PC-3 (cell line): ENCODE results near the gene TAF3. TPM values are rescaled to one million over a fixed set of nuclear protein-coding genes. Genes with fewer than 3 reads are reported as not detected.

Experiments used
- ATAC-seq: fragments of 200-7000 bp; cut with Tn5 transposase; 2 replicates; pipeline ENCODE4 v1.9.1; 2020; ENCODE audit warnings: mild to moderate bottlenecking, moderate library complexity
- BruUV-seq: library from RNA; stranded (reverse); fragments of 400-500 nt; replicated peaks from 2 replicates; lab custom pipeline; 2021; lab: Mats Ljungman, UMichigan
- CTCF ChIA-PET: fragments of 300-600 bp; sonication (Branson Sonifier 250); formaldehyde crosslinking; loops from one replicate; lab custom pipeline; 2022; ENCODE audit warnings: antibody characterized with exemption; lab: Charles Lee
- POLR2A ChIA-PET: fragments of 300-600 bp; sonication (Branson Sonifier 250); formaldehyde crosslinking; loops from one replicate; lab custom pipeline; 2022; ENCODE audit warnings: antibody characterized with exemption; ENCODE audit not compliant: unreplicated experiment; lab: Charles Lee
- DNase-seq: peaks from one replicate; pipeline ENCODE4 v3.0.0-alpha.2; 2015
- H2AFZ ChIP-seq: fragments of 300-600 bp; sonication (generic); 2 replicates; pipeline ENCODE4 v1.6.0; 2016; ENCODE audit warnings: antibody characterized with exemption, low read length
- H3F3A ChIP-seq: fragments of 300-600 bp; sonication (generic); one replicate; pipeline ENCODE4 v1.6.0; 2017; ENCODE audit warnings: antibody characterized with exemption, low read length, control low read depth, mild to moderate bottlenecking; ENCODE audit not compliant: unreplicated experiment
- H3K27ac ChIP-seq: fragments of 300-600 bp; sonication (generic); 2 replicates; pipeline ENCODE4 v1.5.1; 2016; ENCODE audit warnings: mild to moderate bottlenecking, low read length
- H3K27me3 ChIP-seq: fragments of 300-600 bp; sonication (generic); 2 replicates; pipeline ENCODE4 v1.6.1; 2016; ENCODE audit warnings: low read length, mixed read lengths
- H3K36me3 ChIP-seq: fragments of 300-600 bp; sonication (generic); 2 replicates; pipeline ENCODE4 v1.6.1; 2016; ENCODE audit warnings: low read depth, mixed run types, low read length, mixed read lengths
- H3K4me1 ChIP-seq: fragments of 300-600 bp; sonication (generic); 2 replicates; pipeline ENCODE4 v1.5.1; 2016; ENCODE audit warnings: low read length; ENCODE audit not compliant: insufficient read depth
- H3K4me2 ChIP-seq: fragments of 300-600 bp; sonication (generic); 2 replicates; pipeline ENCODE4 v1.6.0; 2016; ENCODE audit warnings: low read length
- H3K4me3 ChIP-seq: fragments of 300-600 bp; sonication (generic); 2 replicates; pipeline ENCODE4 v1.5.1; 2016; ENCODE audit warnings: mild to moderate bottlenecking, low read length, mixed read lengths
- H3K79me2 ChIP-seq: fragments of 300-600 bp; sonication (generic); 2 replicates; pipeline ENCODE4 v1.6.1; 2017; ENCODE audit warnings: low read length, mixed read lengths
- H3K9ac ChIP-seq: fragments of 300-600 bp; sonication (generic); 2 replicates; pipeline ENCODE4 v1.6.0; 2016; ENCODE audit warnings: mild to moderate bottlenecking, low read length
- H3K9me2 ChIP-seq: fragments of 300-600 bp; sonication (generic); replicated peaks from 2 replicates; pipeline ENCODE4 v1.6.1; 2016; ENCODE audit warnings: mixed run types, low read length, mixed read lengths
- H3K9me3 ChIP-seq: fragments of 300-600 bp; sonication (generic); 2 replicates; pipeline ENCODE4 v1.6.1; 2016; ENCODE audit warnings: low read length, mixed read lengths
- H4K20me1 ChIP-seq: fragments of 300-600 bp; sonication (generic); 2 replicates; pipeline ENCODE4 v1.6.1; 2016; ENCODE audit warnings: low read length, mixed read lengths
- CTCF ChIP-seq: fragments of 300-600 bp; sonication (generic); conservative IDR thresholded peaks from 2 replicates; pipeline ENCODE4 v1.5.1; 2017; ENCODE audit warnings: antibody characterized with exemption, low read depth, mild to moderate bottlenecking, low read length
- EZH2 ChIP-seq: fragments of 300-600 bp; sonication (generic); IDR thresholded peaks from one replicate; pipeline ENCODE4 v1.6.1; 2017; ENCODE audit warnings: antibody characterized with exemption, mild to moderate bottlenecking, low read length; ENCODE audit not compliant: unreplicated experiment
- EZH2phosphoT487 ChIP-seq: fragments of 300-600 bp; sonication (generic); IDR thresholded peaks from 2 replicates; pipeline ENCODE4 v1.6.1; 2018; ENCODE audit warnings: mild to moderate bottlenecking, antibody characterized with exemption, low read length, borderline replicate concordance
- intact Hi-C: fragments of 100-400 bp; cut with micrococcal nuclease; formaldehyde crosslinking; loops from 2 replicates; pipeline ENCODE4 v1.9.0; 2023
- total RNA-seq: library from RNA; depleted of rRNA; stranded (reverse); fragments of >200 nt; gene quantifications from 2 replicates; pipeline ENCODE4 v1.2.3, GENCODE V29; 2014

TAF3 gene
- total RNA-seq, 1 experiment from 2014 or later, result 2.0 TPM

- Histone ChIP-seq H3K9ac (no peak overlapping the region), H3K36me3 (no peaks in the 10 kb centered on the region), H3K9me3 (no peaks in the 10 kb centered on the region), H3K4me1 (no peaks in the 10 kb centered on the region), H3K4me3 (no peak overlapping the region), H3K4me2 (no peak overlapping the region), H3F3A (no peaks in the 10 kb centered on the region), H2AFZ (no peak overlapping the region), H3K9me2 (no peaks in the 10 kb centered on the region), H4K20me1 (no peaks in the 10 kb centered on the region), H3K27ac (no peak overlapping the region), H3K27me3 (no peaks in the 10 kb centered on the region), H3K79me2 (no peaks in the 10 kb centered on the region)
- POLR2A ChIA-PET, result no interaction called here
- BruUV-seq, result no TSS peak
- no peak for DNase-seq
- ATAC-seq, result no peak
- intact Hi-C loops, result no loop called here
- no peak for TF ChIP-seq EZH2
- TF ChIP-seq CTCF, result no peak
- no peak for TF ChIP-seq EZH2phosphoT487
- CTCF ChIA-PET, result no interaction called here
Observed at GRCh38 chr10:7853226-7853842, 35.0 kb downstream of the TAF3 start.

- H3K4me2 ChIP-seq, result no peak overlapping the region
- no peak for DNase-seq
- TF ChIP-seq EZH2, result no peak
- TF ChIP-seq CTCF, result no peak
- TF ChIP-seq EZH2phosphoT487, result no peak
- H3K9ac ChIP-seq, result no peak overlapping the region
- no peaks in the 10 kb centered on the region for H3K79me2 ChIP-seq
- POLR2A ChIA-PET, result no interaction called here
- H3K27ac ChIP-seq, result no peak overlapping the region
- no peak overlapping the region for H3K4me3 ChIP-seq
- no peaks in the 10 kb centered on the region for H4K20me1 ChIP-seq
- BruUV-seq, result no TSS peak
- intact Hi-C loops, result no loop called here
- no peaks in the 10 kb centered on the region for H3K9me3 ChIP-seq
- no peaks in the 10 kb centered on the region for H3F3A ChIP-seq
- no peaks in the 10 kb centered on the region for H3K4me1 ChIP-seq
- H3K27me3 ChIP-seq, result no peaks in the 10 kb centered on the region
- no peak overlapping the region for H2AFZ ChIP-seq
- no peak for ATAC-seq
- no peaks in the 10 kb centered on the region for H3K36me3 ChIP-seq
- CTCF ChIA-PET, result no interaction called here
- H3K9me2 ChIP-seq, result no peaks in the 10 kb centered on the region
Observed at GRCh38 chr10:7853890-7854289, 35.6 kb downstream of the TAF3 start.

- Histone ChIP-seq H3K9ac (no peak overlapping the region), H3K27me3 (no peaks in the 10 kb centered on the region), H2AFZ (no peak overlapping the region), H3K4me1 (no peaks in the 10 kb centered on the region), H3K4me2 (no peak overlapping the region), H3K4me3 (no peak overlapping the region), H3K9me2 (no peaks in the 10 kb centered on the region), H3K36me3 (no peaks in the 10 kb centered on the region), H3K9me3 (no peaks in the 10 kb centered on the region), H3F3A (no peaks in the 10 kb centered on the region), H3K27ac (no peak overlapping the region), H4K20me1 (no peaks in the 10 kb centered on the region), H3K79me2 (no peaks in the 10 kb centered on the region)
- TF ChIP-seq EZH2, result no peak
- no peak for TF ChIP-seq EZH2phosphoT487
- TF ChIP-seq CTCF, result no peak
- no TSS peak for BruUV-seq
- no peak for ATAC-seq
- DNase-seq, result no peak
- POLR2A ChIA-PET, result no interaction called here
- CTCF ChIA-PET, result interaction anchor here (0.6 kb wide), 1 partner anchor 330 kb away, joined by 3 read pairs; no protein-coding TSS in a partner anchor
- intact Hi-C loops, result no loop called here
Observed at GRCh38 chr10:7855205-7855604, 36.9 kb downstream of the TAF3 start.
